H9 (cell line): ENCODE data around the gene SPTBN1. TPM values are rescaled to one million over a fixed set of nuclear protein-coding genes. Genes with fewer than 3 reads are reported as not detected.

Experiments used
- DNase-seq: peaks from one replicate; pipeline ENCODE4 v3.0.0-alpha.2; 2017
- H2AFZ ChIP-seq: one replicate; pipeline ENCODE4 v1.6.1; 2013; ENCODE audit warnings: mild to moderate bottlenecking, low read length, control low read depth, moderate library complexity
- H2AK5ac ChIP-seq: 2 replicates; pipeline ENCODE4 v1.6.1; 2013; ENCODE audit warnings: low read length, control low read depth, mixed read lengths; ENCODE audit not compliant: insufficient read length
- H2BK120ac ChIP-seq: one replicate; pipeline ENCODE4 v1.6.1; 2013; ENCODE audit warnings: low read depth, mild to moderate bottlenecking, low read length, control low read depth, inconsistent platforms; ENCODE audit not compliant: poor library complexity, severe bottlenecking
- H2BK12ac ChIP-seq: 2 replicates; pipeline ENCODE4 v1.6.1; 2013; ENCODE audit warnings: low read length, control low read depth, mixed read lengths, low read depth; ENCODE audit not compliant: insufficient read length
- H2BK15ac ChIP-seq: 2 replicates; pipeline ENCODE4 v1.6.1; 2013; ENCODE audit warnings: low read depth, low read length, control low read depth
- H2BK20ac ChIP-seq: one replicate; pipeline ENCODE4 v1.6.1; 2013; ENCODE audit warnings: low read depth, mild to moderate bottlenecking, low read length, control low read depth, inconsistent platforms; ENCODE audit not compliant: poor library complexity, severe bottlenecking
- H2BK5ac ChIP-seq: 2 replicates; pipeline ENCODE4 v1.6.1; 2013; ENCODE audit warnings: low read length, control low read depth, mixed read lengths; ENCODE audit not compliant: insufficient read length
- H3K14ac ChIP-seq: 2 replicates; pipeline ENCODE4 v1.6.1; 2013; ENCODE audit warnings: low read length, control low read depth; ENCODE audit not compliant: insufficient read depth
- H3K18ac ChIP-seq: 2 replicates; pipeline ENCODE4 v1.6.1; 2013; ENCODE audit warnings: low read depth, mild to moderate bottlenecking, mixed read lengths, low read length, control low read depth; ENCODE audit not compliant: insufficient read length
- H3K23ac ChIP-seq: 2 replicates; pipeline ENCODE4 v1.6.1; 2013; ENCODE audit warnings: low read length, control low read depth, mixed read lengths, low read depth; ENCODE audit not compliant: insufficient read length
- H3K23me2 ChIP-seq: 2 replicates; pipeline ENCODE4 v1.6.1; 2013; ENCODE audit warnings: low read depth, mild to moderate bottlenecking, mixed read lengths, low read length, control low read depth; ENCODE audit not compliant: insufficient read length, poor library complexity, severe bottlenecking
- H3K27ac ChIP-seq: 2 replicates; pipeline ENCODE4 v1.5.1; 2013; ENCODE audit warnings: low read length, control low read depth, mixed read lengths, low read depth; ENCODE audit not compliant: insufficient read length
- H3K27me3 ChIP-seq: 2 replicates; pipeline ENCODE4 v1.6.1; 2013; ENCODE audit warnings: low read length, control low read depth, inconsistent platforms; ENCODE audit not compliant: insufficient read depth
- H3K4ac ChIP-seq: 2 replicates; pipeline ENCODE4 v1.6.1; 2013; ENCODE audit warnings: low read depth, mild to moderate bottlenecking, control low read depth, inconsistent platforms, low read length, moderate library complexity
- H3K4me1 ChIP-seq: 2 replicates; pipeline ENCODE4 v1.6.1; 2013; ENCODE audit warnings: low read length, control low read depth, inconsistent platforms; ENCODE audit not compliant: insufficient read depth
- H3K4me2 ChIP-seq: 2 replicates; pipeline ENCODE4 v1.6.1; 2013; ENCODE audit warnings: low read length, control low read depth, mixed read lengths; ENCODE audit not compliant: insufficient read length, insufficient read depth
- H3K56ac ChIP-seq: 2 replicates; pipeline ENCODE4 v1.6.1; 2013; ENCODE audit warnings: low read depth, mild to moderate bottlenecking, mixed read lengths, low read length, control low read depth; ENCODE audit not compliant: insufficient read length
- H3K79me1 ChIP-seq: 2 replicates; pipeline ENCODE4 v1.6.1; 2013; ENCODE audit warnings: low read depth, mild to moderate bottlenecking, moderate library complexity, low read length, control low read depth, inconsistent platforms; ENCODE audit not compliant: insufficient read depth, poor library complexity, severe bottlenecking
- H3K79me2 ChIP-seq: 2 replicates; pipeline ENCODE4 v1.6.1; 2013; ENCODE audit warnings: low read length, control low read depth, inconsistent platforms; ENCODE audit not compliant: insufficient read depth
- H3K9ac ChIP-seq: 2 replicates; pipeline ENCODE4 v1.6.1; 2013; ENCODE audit warnings: low read length, control low read depth, mixed read lengths; ENCODE audit not compliant: insufficient read length; ENCODE audit errors: extremely low read depth
- H3K9me3 ChIP-seq: one replicate; pipeline ENCODE4 v1.6.1; 2013; ENCODE audit warnings: low read depth, low read length, inconsistent platforms; ENCODE audit not compliant: control insufficient read depth
- H3T11ph ChIP-seq: one replicate; pipeline ENCODE4 v1.6.1; 2013; ENCODE audit warnings: mild to moderate bottlenecking, low read length, control low read depth, inconsistent platforms
- H4K20me1 ChIP-seq: one replicate; pipeline ENCODE4 v1.6.1; 2013; ENCODE audit not compliant: control insufficient read depth, insufficient read length, insufficient read depth
- H4K5ac ChIP-seq: 2 replicates; pipeline ENCODE4 v1.6.1; 2013; ENCODE audit warnings: low read depth, mild to moderate bottlenecking, mixed read lengths, low read length, control low read depth; ENCODE audit not compliant: insufficient read length
- H4K8ac ChIP-seq: replicated peaks from 2 replicates; pipeline ENCODE4 v1.6.1; 2013; ENCODE audit warnings: low read length, control low read depth, mixed read lengths, low read depth; ENCODE audit not compliant: insufficient read length
- H4K91ac ChIP-seq: 2 replicates; pipeline ENCODE4 v1.6.1; 2013; ENCODE audit warnings: low read depth, mild to moderate bottlenecking, moderate library complexity, mixed read lengths, low read length, control low read depth; ENCODE audit not compliant: insufficient read length
- H3K27ac Mint-ChIP-seq, 3 experiments: 2 replicates in 2 of 3; 3 replicates in 1 of 3; pipeline ENCODE4 v1.8.0; 2020 to 2021; ENCODE audit warnings: mixed read lengths in 3 of 3, mild to moderate bottlenecking in 1 of 3, moderate library complexity in 1 of 3
- H3K27me3 Mint-ChIP-seq: 2 replicates; pipeline ENCODE4 v1.8.0; 2021; ENCODE audit warnings: low read depth, mild to moderate bottlenecking, moderate library complexity, mixed read lengths
- H3K36me3 Mint-ChIP-seq, 3 experiments: 2 replicates in 2 of 3; 3 replicates in 1 of 3; pipeline ENCODE4 v1.8.0; 2020 to 2021; ENCODE audit warnings: low read depth in 3 of 3, mixed read lengths in 3 of 3; ENCODE audit not compliant: insufficient read depth in 1 of 3
- H3K4me1 Mint-ChIP-seq, 2 experiments: 2 replicates each; pipeline ENCODE4 v1.8.0; 2020; ENCODE audit warnings: mixed read lengths in 2 of 2
- H3K4me3 Mint-ChIP-seq, 2 experiments: 2 replicates in 1 of 2; 3 replicates in 1 of 2; pipeline ENCODE4 v1.8.0; 2020 to 2021; ENCODE audit warnings: mild to moderate bottlenecking in 2 of 2, mixed read lengths in 2 of 2, moderate library complexity in 1 of 2
- H3K9me3 Mint-ChIP-seq, 2 experiments: 2 replicates in 1 of 2; 3 replicates in 1 of 2; pipeline ENCODE4 v1.8.0; 2020; ENCODE audit warnings: mild to moderate bottlenecking in 2 of 2, mixed read lengths in 2 of 2, moderate library complexity in 1 of 2
- CTCF ChIP-seq: fragments of 200-600 bp; sonication (generic); conservative IDR thresholded peaks from 3 replicates; pipeline ENCODE4 v1.8.0; 2021; ENCODE audit warnings: antibody characterized with exemption, mild to moderate bottlenecking
- WGBS: extraction: QIAGEN DNeasy Blood & Tissue Kit; methylation state at CpG from one replicate; pipeline ENCODE4 v1.1.7; 2013; ENCODE audit warnings: missing lambda C conversion rate, low lambda C conversion rate, mixed read lengths; ENCODE audit not compliant: insufficient read length; ENCODE audit errors: extremely low coverage; 5-methylcytosine and 5-hydroxymethylcytosine counted together
- total RNA-seq: library from RNA; stranded (reverse); gene quantifications from 2 replicates; pipeline ENCODE4 v1.2.1, GENCODE V29; 2021

SPTBN1 gene
- total RNA-seq, 1 experiment from 2014 or later: 164 TPM

DNA sequence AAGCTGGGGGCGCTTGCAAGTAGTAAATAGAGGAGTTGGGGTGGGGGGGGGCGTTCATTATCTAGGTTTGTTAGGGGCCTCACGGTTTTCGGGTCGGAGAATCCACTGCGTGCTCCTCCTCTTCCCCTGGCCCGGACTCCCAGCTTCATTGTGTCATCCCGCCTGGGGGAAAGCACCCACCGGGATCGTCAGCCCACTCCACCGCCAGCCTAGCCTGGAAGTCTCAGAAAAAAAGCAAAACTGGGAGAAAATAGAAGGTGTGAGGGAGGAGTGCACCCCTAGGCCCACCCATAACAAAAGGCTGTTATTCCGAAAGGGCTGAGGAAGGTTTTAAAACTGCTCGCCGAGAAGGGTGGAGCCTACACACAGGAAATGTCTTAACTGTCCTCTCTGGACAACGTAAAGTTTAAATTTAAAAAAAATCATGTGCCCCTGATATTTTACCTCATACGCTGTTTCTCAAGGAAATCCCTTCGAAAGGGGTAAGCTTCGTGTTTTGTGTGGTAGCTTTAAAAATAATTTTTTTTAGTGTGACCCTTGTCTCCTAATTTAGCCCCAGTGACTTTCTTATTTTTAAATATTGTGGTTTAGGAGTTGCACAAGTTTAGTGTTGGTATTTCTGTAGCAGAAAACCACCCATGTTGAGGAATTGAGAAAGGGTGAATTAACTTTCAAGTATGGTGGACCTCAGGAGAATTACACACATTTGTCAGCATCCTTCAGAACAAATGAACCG lies 104.2 kb downstream of the SPTBN1 start:
- Histone ChIP-seq H2AFZ (no peak overlapping the region), H3K79me2 (peaks cover 40% of the 10 kb centered on the region; the same call in 1 of the 2 replicates), H2BK120ac (no peak overlapping the region), H3K23ac (no peak overlapping the region), H2BK20ac (no peak overlapping the region), H4K91ac (no peak overlapping the region), H3K27ac (no peak overlapping the region), H2BK5ac (no peak overlapping the region), H3K4me1 (peaks cover 4% of the 10 kb centered on the region; the same call in 1 of the 2 replicates), H2BK12ac (no peak overlapping the region), H3K56ac (no peak overlapping the region), H4K5ac (no peak overlapping the region), H3K4ac (no peak overlapping the region), H2AK5ac (no peak overlapping the region), H3K79me1 (peaks cover 7% of the 10 kb centered on the region), H4K20me1 (no peaks in the 10 kb centered on the region), H3T11ph (no peak overlapping the region), H3K9me3 (no peaks in the 10 kb centered on the region), H3K23me2 (peaks cover 13% of the 10 kb centered on the region), H2BK15ac (no peak overlapping the region), H3K4me2 (peak overlapping the region; percentile 76), H3K9ac (peak overlapping the region; percentile 86), H3K27me3 (no peaks in the 10 kb centered on the region), H3K18ac (no peak overlapping the region), H3K14ac (no peak overlapping the region), H4K8ac (no peak overlapping the region)
- TF ChIP-seq CTCF: no peak
- Mint-ChIP-seq H3K36me3 (peaks cover 0 to 12% (median 2%) of the 10 kb centered on the region in 3 experiments; a peak in 3 of 7 replicates), H3K27ac (peak overlapping the region; percentile 94 to 99 (median 98)), H3K9me3 (no peaks in the 10 kb centered on the region; a peak in 1 of 5 replicates), H3K27me3 (no peaks in the 10 kb centered on the region; the same call in 1 of the 2 replicates), H3K4me3 (peak overlapping the region; percentile 94 to 96), H3K4me1 (peaks cover 53 to 58% of the 10 kb centered on the region in 2 experiments)
- no peak for DNase-seq
- WGBS: no CpG with 5 or more reads among the region's 19 CpGs
